Measurements from ENCODE around the gene SPACA4. TPM values are rescaled to one million over a fixed set of nuclear protein-coding genes. Genes with fewer than 3 reads are reported as not detected.

The SPACA4 gene
- total RNA-seq, 1 experiment from 2014 or later = not detected

GRCh38 chr19:48641850-48642249, 35.3 kb downstream of the SPACA4 start (continued):
- TF ChIP-seq CDX4 (CRISPR knock-in tag; IDR thresholded peaks at IDR 0.05; ENCODE audit: borderline replicate concordance) (no peak), ZBTB21 (CRISPR knock-in tag; IDR thresholded peaks at IDR 0.05; ENCODE audit: borderline replicate concordance) (no peak), OVOL2 (CRISPR knock-in tag; IDR thresholded peaks at IDR 0.05; ENCODE audit: borderline replicate concordance) (no peak), ZNF532 (CRISPR knock-in tag; IDR thresholded peaks at IDR 0.05; ENCODE audit: borderline replicate concordance) (no peak), GABPB1 (CRISPR knock-in tag; IDR thresholded peaks at IDR 0.05) (no peak), TCF7 (CRISPR knock-in tag; IDR thresholded peaks at IDR 0.05; ENCODE audit: low read depth) (no peak)

- H3K4me1 Mint-ChIP-seq = peaks cover 27% of the 10 kb centered on the region
- TF ChIP-seq RORB (CRISPR knock-in tag; IDR thresholded peaks at IDR 0.05) (no peak), ZNF121 (CRISPR knock-in tag; IDR thresholded peaks at IDR 0.05) (peak; percentile 58; the same call in 1 of the 2 replicates)
- no peak overlapping the region for H3K27ac Mint-ChIP-seq
- peaks cover 9% of the 10 kb centered on the region; the same call in 1 of the 2 replicates for H3K36me3 Mint-ChIP-seq
- H3K27me3 Mint-ChIP-seq (ENCODE audit: low read depth) = peaks cover 6% of the 10 kb centered on the region
- ATAC-seq = no peak
- no peaks in the 10 kb centered on the region for H3K9me3 Mint-ChIP-seq
- DNase-seq (ENCODE audit: low spot score) = no peak
- no peak overlapping the region for H3K4me3 Mint-ChIP-seq
- POLR2A ChIA-PET = no interaction called here
- CTCF ChIA-PET = no interaction called here
Measured at GRCh38 chr19:48642862-48643261, 36.3 kb downstream of the SPACA4 start.

- H3K36me3 Mint-ChIP-seq = peaks cover 5% of the 10 kb centered on the region; the same call in 1 of the 2 replicates
- ChIA-PET POLR2A (interaction anchor here (1.7 to 2.7 kb wide), 4 partner anchors 10 to 80 kb away, joined by 6 to 20 read pairs (median 8); partner anchors contain the start of gene FAM83E), CTCF (interaction anchor here (1.2 to 2.4 kb wide), 12 partner anchors 14 to 349 kb away, joined by 3 to 41 read pairs (median 12); partner anchors contain the start of genes FUT2, GYS1, HSD17B14 and IZUMO1)
- peaks cover 16% of the 10 kb centered on the region for H3K4me1 Mint-ChIP-seq
- DNase-seq (ENCODE audit: low spot score) (no peak), ATAC-seq (no peak)
- H3K9me3 Mint-ChIP-seq = no peaks in the 10 kb centered on the region
- H3K4me3 Mint-ChIP-seq = peak overlapping the region; percentile 85
- peaks cover 6% of the 10 kb centered on the region for H3K27me3 Mint-ChIP-seq (ENCODE audit: low read depth)
- TF ChIP-seq PRRX2 (CRISPR knock-in tag; IDR thresholded peaks at IDR 0.05) = no peak
- TF ChIP-seq ATF3 (CRISPR knock-in tag; conservative IDR thresholded peaks at IDR 0.05) = no peak
- TF ChIP-seq SOX15 (CRISPR knock-in tag; IDR thresholded peaks at IDR 0.05) = no peak
- TF ChIP-seq ZMAT4 (CRISPR knock-in tag; IDR thresholded peaks at IDR 0.05) = no peak
- TF ChIP-seq GRHL2 (CRISPR knock-in tag; IDR thresholded peaks at IDR 0.05; ENCODE audit: insufficient replicate concordance, severe bottlenecking) = no peak
- TF ChIP-seq CTCF (IDR thresholded peaks at IDR 0.05) = no peak
- no peak for TF ChIP-seq NR1H2 (CRISPR knock-in tag; IDR thresholded peaks at IDR 0.05)
- TF ChIP-seq ZNF317 (CRISPR knock-in tag; IDR thresholded peaks at IDR 0.05; ENCODE audit: borderline replicate concordance, low read depth) = no peak
- no peak for TF ChIP-seq GABPB1 (CRISPR knock-in tag; IDR thresholded peaks at IDR 0.05)
- H3K27ac Mint-ChIP-seq = no peak overlapping the region
Measured at GRCh38 chr19:48644355-48644754, 37.8 kb downstream of the SPACA4 start.
